Spleen (tissue), 11 donors: ENCODE results near the gene FHL2. TPM values are rescaled to one million over a fixed set of nuclear protein-coding genes. Genes with fewer than 3 reads are reported as not detected.

Experiments
- DNase-seq: peaks from one replicate; pipeline ENCODE4 v3.0.0-alpha.2; 2020
- H3K27ac ChIP-seq, 8 donors: fragments of 200-600 bp; sonication (generic) in 7 of 8; 1 replicate in 4 of 8; 2 replicates in 4 of 8; pipeline versions ENCODE4 v1.5.0 to v1.8.0; 2016 to 2021; ENCODE audit warnings: inconsistent platforms in 4 of 8, mild to moderate bottlenecking in 4 of 8, moderate library complexity in 1 of 8
- H3K27me3 ChIP-seq, 7 donors: fragments of 200-600 bp; sonication (generic) in 6 of 7; replicated peaks in 1 of 7; 1 replicate in 4 of 7; 2 replicates in 3 of 7; pipeline versions ENCODE4 v1.5.0 to v1.8.0; 2016 to 2021; ENCODE audit warnings: inconsistent platforms in 3 of 7, mild to moderate bottlenecking in 1 of 7
- H3K36me3 ChIP-seq, 6 donors: fragments of 200-600 bp; sonication (generic) in 5 of 6; 1 replicate in 4 of 6; 2 replicates in 2 of 6; pipeline versions ENCODE4 v1.5.0 to v1.8.0; 2016 to 2021; ENCODE audit warnings: inconsistent platforms in 2 of 6
- H3K4me1 ChIP-seq, 6 donors: fragments of 200-600 bp; sonication (generic) in 5 of 6; 1 replicate in 3 of 6; 2 replicates in 3 of 6; pipeline versions ENCODE4 v1.5.0 to v1.8.0; 2016 to 2021; ENCODE audit warnings: inconsistent platforms in 3 of 6
- H3K4me3 ChIP-seq, 8 donors: fragments of 200-600 bp; sonication (generic) in 7 of 8; 1 replicate in 4 of 8; 2 replicates in 4 of 8; pipeline versions ENCODE4 v1.5.0 to v1.8.0; 2016 to 2021; ENCODE audit warnings: inconsistent platforms in 4 of 8, mild to moderate bottlenecking in 4 of 8, moderate library complexity in 2 of 8
- H3K9me3 ChIP-seq, 8 donors: fragments of 200-600 bp; sonication (generic) in 7 of 8; 1 replicate in 4 of 8; 2 replicates in 4 of 8; pipeline versions ENCODE4 v1.5.0 to v1.8.0; 2016 to 2021; ENCODE audit warnings: inconsistent platforms in 4 of 8
- POLR2A ChIP-seq, 3 donors: fragments of 450-650 bp; IDR thresholded peaks; one replicate each; pipeline ENCODE4 v1.5.1; 2017; ENCODE audit warnings: antibody characterized with exemption in 3 of 3, mild to moderate bottlenecking in 1 of 3
- POLR2AphosphoS5 ChIP-seq, 3 donors: sonication (generic); formaldehyde crosslinking; IDR thresholded peaks; one replicate each; pipeline ENCODE4 v1.5.1; 2017; ENCODE audit warnings: antibody characterized with exemption in 3 of 3
- WGBS, 5 donors: extraction: QIAGEN DNeasy Blood & Tissue Kit in 3 of 5; methylation state at CpG; one replicate each; pipeline versions ENCODE4 v1.1.5 to v1.1.7; 2013 to 2018; 5-methylcytosine and 5-hydroxymethylcytosine counted together
- intact Hi-C: fragments of 100-400 bp; cut with DNase I; formaldehyde crosslinking; loops from one replicate; pipeline ENCODE4 v1.15.0; 2023; ENCODE audit warnings: low total_unique reads
- polyA plus RNA-seq, 3 donors: library from polyadenylated mRNA; stranded (reverse); fragments of 200-250 nt; gene quantifications; one replicate each; pipeline ENCODE4 v1.2.1, GENCODE V29; 2013
- total RNA-seq, 7 donors: library from RNA; depleted of rRNA in 3 of 7; stranded (reverse); fragments of >200 nt in 3 of 7; fragmentation: NEBNext Ultra II Directional in 4 of 7; extraction: Animal tissue kit (Norgen Biotek cat#: 25700) in 4 of 7; gene quantifications; one replicate each; pipeline versions ENCODE4 v1.1.0 to v1.2.1, GENCODE V29; 2016 to 2021
- TF ChIP-seq, protein P1 (sequence below), 11 experiments: fragments of 200-600 bp in 7 of 11; fragments of 450-650 bp in 4 of 11; sonication (generic) in 4 of 11; IDR thresholded peaks in 8 of 11; conservative IDR thresholded peaks in 3 of 11; 1 replicate in 7 of 11; 2 replicates in 4 of 11; pipeline versions ENCODE4 v1.4.0 to v1.8.0; 2016 to 2021; ENCODE audit warnings: antibody characterized with exemption in 11 of 11, inconsistent platforms in 4 of 11, mild to moderate bottlenecking in 1 of 11
- donor health status: healthy with polysubstance abuse.
- donor health status: DM: no; HTN: no; CAD: no; lungs with moderate emphysema.
- donor health status: DM: no; HTN: no; CAD: no.
- donor health status: Bipolar disorder and iron deficiency.
- donor health status: healthy.
- donor health status: DM: no; HTN: no; CAD: no.
- donor health status: DM: yes; HTN: yes; CAD: no.

The FHL2 gene
- total and polyA plus RNA-seq, 10 donors: 6.8 to 27.4 (median 18.9) TPM

DNA sequence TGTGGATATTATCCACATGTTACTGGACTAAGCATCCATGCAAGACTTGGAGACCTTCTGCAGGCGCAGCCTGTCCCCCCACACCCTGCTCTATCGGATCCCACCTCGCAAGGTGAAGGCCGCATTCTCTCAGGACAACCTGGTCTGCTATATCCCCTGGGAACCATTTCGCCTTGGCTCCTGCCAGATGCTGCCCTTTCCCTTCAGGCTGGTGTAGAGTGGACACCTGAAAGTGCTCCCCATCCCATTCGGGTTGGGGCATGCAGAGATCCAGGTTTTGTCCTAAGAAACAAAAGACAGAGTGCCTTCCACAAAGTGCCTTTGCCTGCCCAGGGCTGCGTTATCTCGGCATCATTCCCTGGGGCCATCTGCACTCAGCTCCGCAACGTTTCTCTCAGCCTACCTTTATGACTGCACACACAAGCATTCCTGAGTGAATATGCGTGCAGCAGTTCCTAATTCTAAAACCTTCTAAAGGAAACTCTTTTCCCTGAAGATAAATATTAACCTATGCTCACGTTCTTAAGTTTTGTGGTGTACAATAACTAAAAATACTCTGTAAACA lies 20.5 kb downstream of the FHL2 start:
- no peak for DNase-seq
- intact Hi-C loops: no loop called here
- H3K27me3 ChIP-seq: no peaks in the 10 kb centered on the region
- TF ChIP-seq POLR2A (IDR thresholded peaks at IDR 0.05) (no peak), POLR2AphosphoS5 (IDR thresholded peaks at IDR 0.05) (no peak)
- TF ChIP-seq, protein P1, sequence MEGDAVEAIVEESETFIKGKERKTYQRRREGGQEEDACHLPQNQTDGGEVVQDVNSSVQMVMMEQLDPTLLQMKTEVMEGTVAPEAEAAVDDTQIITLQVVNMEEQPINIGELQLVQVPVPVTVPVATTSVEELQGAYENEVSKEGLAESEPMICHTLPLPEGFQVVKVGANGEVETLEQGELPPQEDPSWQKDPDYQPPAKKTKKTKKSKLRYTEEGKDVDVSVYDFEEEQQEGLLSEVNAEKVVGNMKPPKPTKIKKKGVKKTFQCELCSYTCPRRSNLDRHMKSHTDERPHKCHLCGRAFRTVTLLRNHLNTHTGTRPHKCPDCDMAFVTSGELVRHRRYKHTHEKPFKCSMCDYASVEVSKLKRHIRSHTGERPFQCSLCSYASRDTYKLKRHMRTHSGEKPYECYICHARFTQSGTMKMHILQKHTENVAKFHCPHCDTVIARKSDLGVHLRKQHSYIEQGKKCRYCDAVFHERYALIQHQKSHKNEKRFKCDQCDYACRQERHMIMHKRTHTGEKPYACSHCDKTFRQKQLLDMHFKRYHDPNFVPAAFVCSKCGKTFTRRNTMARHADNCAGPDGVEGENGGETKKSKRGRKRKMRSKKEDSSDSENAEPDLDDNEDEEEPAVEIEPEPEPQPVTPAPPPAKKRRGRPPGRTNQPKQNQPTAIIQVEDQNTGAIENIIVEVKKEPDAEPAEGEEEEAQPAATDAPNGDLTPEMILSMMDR (IDR thresholded peaks at IDR 0.05 in 8 of 11, conservative IDR thresholded peaks at IDR 0.05 in 3 of 11): no peak
- H3K4me1 ChIP-seq: peaks cover 0 to 57% (median 11%) of the 10 kb centered on the region in 6 donors
- peak overlapping the region in 5 of 8 donors; percentile 8 to 83 (median 31) for H3K27ac ChIP-seq
- no peaks in the 10 kb centered on the region for H3K9me3 ChIP-seq
- no peaks in the 10 kb centered on the region for H3K36me3 ChIP-seq
- H3K4me3 ChIP-seq: no peak overlapping the region
- WGBS, 5 donors: 73 to 93% (median 82%) methylated on average over 12 of the region's 12 CpGs

- Histone ChIP-seq H3K27me3 (no peaks in the 10 kb centered on the region), H3K36me3 (no peaks in the 10 kb centered on the region), H3K9me3 (no peaks in the 10 kb centered on the region), H3K27ac (peak overlapping the region in 6 of 8 donors; percentile 27 to 83 (median 50)), H3K4me3 (no peak overlapping the region), H3K4me1 (peaks cover 0 to 62% (median 12%) of the 10 kb centered on the region in 6 donors)
- peak in 1 of 3 donors; percentile 12 for TF ChIP-seq POLR2AphosphoS5 (IDR thresholded peaks at IDR 0.05)
- TF ChIP-seq POLR2A (IDR thresholded peaks at IDR 0.05): no peak
- TF ChIP-seq, protein P1 (IDR thresholded peaks at IDR 0.05 in 8 of 11, conservative IDR thresholded peaks at IDR 0.05 in 3 of 11): no peak
- intact Hi-C loops: no loop called here
- 72 to 84% (median 74%) methylated on average over 3 of the region's 3 CpGs for WGBS, 5 donors
- DNase-seq: no peak
These were observed 21.0 kb downstream of the FHL2 start for GRCh38 chr2:105377871-105378270.

DNA sequence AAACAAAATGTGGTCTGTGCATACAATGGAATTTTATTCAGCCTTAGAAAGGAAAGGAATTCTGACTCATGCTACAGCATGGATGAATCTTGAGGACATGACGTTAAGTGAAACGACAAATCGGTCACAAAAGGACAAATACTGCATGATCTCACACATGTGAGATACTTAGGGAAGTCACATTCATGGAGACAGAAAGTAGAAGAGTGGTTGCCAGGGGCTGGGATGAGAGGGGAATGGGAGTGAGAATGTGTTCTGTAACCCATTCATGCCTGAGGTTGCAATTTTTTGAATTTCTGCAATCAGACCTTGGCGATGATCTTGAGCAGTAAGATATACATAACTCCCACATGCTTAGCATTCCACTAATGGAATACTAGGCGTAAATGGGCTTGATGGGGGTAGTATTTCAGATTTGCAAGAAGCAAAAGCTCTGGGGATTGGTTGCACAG lies 22.0 kb downstream of the FHL2 start:
- TF ChIP-seq, protein P1 (IDR thresholded peaks at IDR 0.05 in 8 of 11, conservative IDR thresholded peaks at IDR 0.05 in 3 of 11): no peak
- TF ChIP-seq POLR2A (IDR thresholded peaks at IDR 0.05): no peak
- TF ChIP-seq POLR2AphosphoS5 (IDR thresholded peaks at IDR 0.05): no peak
- Histone ChIP-seq H3K4me3 (no peak overlapping the region), H3K27ac (peak overlapping the region in 6 of 8 donors; percentile 10 to 83 (median 46)), H3K27me3 (no peaks in the 10 kb centered on the region), H3K9me3 (no peaks in the 10 kb centered on the region), H3K36me3 (no peaks in the 10 kb centered on the region), H3K4me1 (peaks cover 0 to 64% (median 12%) of the 10 kb centered on the region in 6 donors)
- DNase-seq: no peak
- intact Hi-C loops: no loop called here
- 83 to 92% (median 89%) methylated on average over 5 of the region's 5 CpGs for WGBS, 5 donors

DNA sequence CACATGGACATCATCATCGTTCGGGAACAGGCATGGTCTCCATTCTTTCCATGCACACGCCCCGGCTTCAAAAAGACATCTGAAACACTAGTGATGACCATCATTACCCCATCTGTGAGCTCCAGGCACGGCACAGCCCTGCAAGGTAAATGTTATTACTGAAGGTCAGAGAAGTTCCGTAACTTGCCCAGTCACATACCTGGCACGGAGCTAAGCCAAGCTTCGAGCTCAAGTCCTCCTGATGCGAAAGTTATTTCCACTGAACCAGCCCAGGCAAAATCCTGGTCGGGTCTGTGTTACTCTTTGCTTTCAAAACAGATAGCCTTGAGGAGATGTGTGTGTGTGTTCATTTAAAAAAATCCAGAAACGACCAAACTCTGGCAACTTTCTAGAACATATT lies 22.8 kb downstream of the FHL2 start:
- intact Hi-C loops: no loop called here
- no peaks in the 10 kb centered on the region for H3K27me3 ChIP-seq
- peak overlapping the region in 4 of 8 donors; percentile 70 to 83 (median 76) for H3K27ac ChIP-seq
- no peak overlapping the region for H3K4me3 ChIP-seq
- H3K36me3 ChIP-seq: no peaks in the 10 kb centered on the region
- WGBS, 5 donors: 88 to 95% (median 92%) methylated on average over 10 to 11 of the region's 11 CpGs
- H3K9me3 ChIP-seq: no peaks in the 10 kb centered on the region
- TF ChIP-seq, protein P1 (IDR thresholded peaks at IDR 0.05 in 8 of 11, conservative IDR thresholded peaks at IDR 0.05 in 3 of 11): no peak
- TF ChIP-seq POLR2AphosphoS5 (IDR thresholded peaks at IDR 0.05) (no peak), POLR2A (IDR thresholded peaks at IDR 0.05) (no peak)
- peaks cover 0 to 56% (median 12%) of the 10 kb centered on the region in 6 donors for H3K4me1 ChIP-seq
- no peak for DNase-seq
